ENCODE measurements around the gene TTLL11.

TTLL11 gene

DNA sequence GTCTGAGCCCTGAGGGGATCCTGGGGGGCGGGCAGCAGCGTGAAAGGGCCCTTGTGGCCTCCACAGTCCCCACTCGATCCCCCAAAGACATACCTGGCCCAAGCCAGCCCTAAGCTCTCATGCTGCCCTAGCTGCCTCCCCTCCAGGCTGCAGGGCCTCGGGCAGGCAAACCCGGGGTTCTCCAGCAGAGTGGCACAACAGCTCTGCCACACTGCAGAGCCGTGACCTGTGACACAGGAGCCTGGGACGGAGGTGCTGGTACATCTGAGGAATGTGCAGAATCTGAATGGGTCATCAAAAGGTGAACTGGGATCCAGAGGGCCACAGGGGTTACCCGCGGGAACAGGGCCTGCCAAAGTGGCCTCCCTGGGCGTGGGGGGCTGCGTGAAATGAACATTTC, 278.5 kb downstream of the TTLL11 start:
- no peak for DNase-seq
- H2BK120ac ChIP-seq (ENCODE audit: low read depth, low read length), result no peak overlapping the region
- H4K5ac ChIP-seq (ENCODE audit: low read length), result no peak overlapping the region

DNA sequence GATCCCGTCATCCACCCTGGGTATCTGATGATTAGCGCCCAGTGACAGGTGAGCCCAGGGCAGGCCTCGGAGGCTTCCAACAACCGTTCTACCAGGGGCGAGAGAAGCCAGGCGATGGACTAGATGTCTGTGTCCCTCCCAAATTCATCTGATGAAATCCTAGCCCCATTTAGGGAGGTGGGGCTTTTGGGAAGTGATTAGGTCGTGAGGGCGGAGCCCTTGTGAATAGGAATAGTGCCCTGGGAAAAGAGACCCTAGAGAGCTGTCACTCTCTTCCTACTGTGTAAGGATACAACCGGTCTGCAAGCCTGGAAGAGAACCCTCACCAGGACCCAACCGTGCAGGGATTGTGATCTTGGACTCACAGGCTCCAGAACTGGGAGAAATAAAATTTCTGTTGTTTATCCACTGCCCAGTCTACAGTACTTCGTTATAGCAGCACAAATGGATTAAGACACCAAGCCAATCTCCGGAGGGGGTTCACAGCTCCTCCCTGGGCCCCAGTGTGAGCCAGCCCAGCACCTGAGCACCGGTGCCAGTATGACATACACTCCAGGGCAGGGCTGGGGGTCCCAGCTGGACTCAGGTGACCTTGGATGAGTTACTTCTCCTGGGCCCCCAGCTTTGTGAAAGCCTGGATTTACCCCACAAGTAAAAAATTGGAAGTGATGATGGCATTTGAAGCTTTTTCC, 279.4 kb downstream of the TTLL11 start:
- H3K27me3 ChIP-seq (ENCODE audit: insufficient read depth, low read length, poor library complexity), result no peaks in the 10 kb centered on the region
- H2BK15ac ChIP-seq (replicated peaks; ENCODE audit: low read depth), result no peak overlapping the region
- no peak overlapping the region for H3K4ac ChIP-seq (ENCODE audit: low read depth, low read length)
- no peak overlapping the region for H3K9ac ChIP-seq (ENCODE audit: low read length)
- no peak overlapping the region for H3K4me3 ChIP-seq (ENCODE audit: low read length)
- H4K5ac ChIP-seq (ENCODE audit: low read length), result no peak overlapping the region
- H3K79me2 ChIP-seq (ENCODE audit: control insufficient read depth, insufficient read depth, low read length), result no peaks in the 10 kb centered on the region
- H4K8ac ChIP-seq (ENCODE audit: low read depth, low read length), result no peak overlapping the region
- peak; percentile 47 for DNase-seq
- H3K4me1 ChIP-seq (ENCODE audit: control insufficient read depth, low read depth, low read length), result peaks cover 4% of the 10 kb centered on the region
- no peak overlapping the region for H3K56ac ChIP-seq (ENCODE audit: low read length)
- no peak overlapping the region for H3K23ac ChIP-seq (ENCODE audit: low read length)
- H3K27ac ChIP-seq (ENCODE audit: low read depth, low read length), result no peak overlapping the region
- H3K79me1 ChIP-seq (ENCODE audit: low read length), result no peaks in the 10 kb centered on the region
- no peak overlapping the region for H2AK5ac ChIP-seq (ENCODE audit: low read length)
- H2BK5ac ChIP-seq (ENCODE audit: low read length), result no peak overlapping the region
- WGBS (ENCODE audit: extremely low coverage, insufficient coverage, low lambda C conversion rate), result no CpG with 5 or more reads among the region's 13 CpGs
- H3K36me3 ChIP-seq (ENCODE audit: control insufficient read depth, insufficient read depth, low read length), result no peaks in the 10 kb centered on the region
- H2BK120ac ChIP-seq (ENCODE audit: low read depth, low read length), result no peak overlapping the region
- no peak overlapping the region for H3K4me2 ChIP-seq (ENCODE audit: low read length)
- no peak overlapping the region for H3K18ac ChIP-seq (ENCODE audit: low read length)

More for the DNA sequence above, 278.5 kb downstream of the TTLL11 start:
- H3K18ac ChIP-seq (ENCODE audit: low read length), result no peak overlapping the region
- no peak overlapping the region for H3K56ac ChIP-seq (ENCODE audit: low read length)
- H3K79me2 ChIP-seq (ENCODE audit: control insufficient read depth, insufficient read depth, low read length), result no peaks in the 10 kb centered on the region
- no peak overlapping the region for H2BK5ac ChIP-seq (ENCODE audit: low read length)
- H3K9ac ChIP-seq (ENCODE audit: low read length), result no peak overlapping the region
- H3K79me1 ChIP-seq (ENCODE audit: low read length), result no peaks in the 10 kb centered on the region
- H3K36me3 ChIP-seq (ENCODE audit: control insufficient read depth, insufficient read depth, low read length), result no peaks in the 10 kb centered on the region
- no peak overlapping the region for H2BK15ac ChIP-seq (replicated peaks; ENCODE audit: low read depth)
- H4K8ac ChIP-seq (ENCODE audit: low read depth, low read length), result no peak overlapping the region
- no CpG with 5 or more reads among the region's 11 CpGs for WGBS (ENCODE audit: extremely low coverage, insufficient coverage, low lambda C conversion rate)
- H3K4me2 ChIP-seq (ENCODE audit: low read length), result no peak overlapping the region
- peaks cover 9% of the 10 kb centered on the region for H3K4me1 ChIP-seq (ENCODE audit: control insufficient read depth, low read depth, low read length)
- no peaks in the 10 kb centered on the region for H3K27me3 ChIP-seq (ENCODE audit: insufficient read depth, low read length, poor library complexity)
- H3K23ac ChIP-seq (ENCODE audit: low read length), result no peak overlapping the region
- no peak overlapping the region for H3K27ac ChIP-seq (ENCODE audit: low read depth, low read length)
- no peak overlapping the region for H3K4me3 ChIP-seq (ENCODE audit: low read length)
- H3K4ac ChIP-seq (ENCODE audit: low read depth, low read length), result no peak overlapping the region
- no peak overlapping the region for H2AK5ac ChIP-seq (ENCODE audit: low read length)

DNA sequence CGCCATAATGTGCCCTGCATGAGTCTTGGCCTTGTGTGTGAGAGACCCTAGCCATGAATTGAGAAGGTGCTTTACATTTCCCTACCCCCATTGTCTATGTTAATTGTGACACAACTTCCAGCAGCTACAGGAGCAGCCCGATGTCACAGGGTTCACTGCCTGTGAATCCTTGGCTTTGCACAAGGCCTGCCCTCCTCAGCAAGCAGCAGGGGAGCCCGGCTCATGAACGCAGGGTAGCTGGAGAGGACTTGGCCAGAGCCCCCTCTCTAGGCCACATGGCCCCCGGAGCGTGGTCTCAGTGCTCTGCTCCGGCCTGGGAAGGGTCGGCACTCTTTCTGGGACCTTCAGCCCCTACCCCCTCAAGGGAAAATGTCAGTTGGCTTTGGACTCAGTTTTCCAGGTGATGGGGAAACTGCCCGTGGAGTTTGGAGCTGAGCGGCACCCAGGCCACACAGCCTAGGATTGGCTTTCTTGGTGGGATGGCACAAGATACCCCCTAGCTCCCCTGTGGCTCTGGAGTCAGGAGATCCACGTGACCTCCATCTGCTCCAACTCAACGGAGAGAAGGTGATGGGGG, 280.9 kb downstream of the TTLL11 start:
- Histone ChIP-seq H3K27me3 (ENCODE audit: insufficient read depth, low read length, poor library complexity) (no peaks in the 10 kb centered on the region), H3K4me1 (ENCODE audit: control insufficient read depth, low read depth, low read length) (peaks cover 4% of the 10 kb centered on the region), H3K4ac (ENCODE audit: low read depth, low read length) (no peak overlapping the region), H3K4me2 (ENCODE audit: low read length) (no peak overlapping the region), H4K8ac (ENCODE audit: low read depth, low read length) (no peak overlapping the region), H2AK5ac (ENCODE audit: low read length) (no peak overlapping the region), H3K36me3 (ENCODE audit: control insufficient read depth, insufficient read depth, low read length) (no peaks in the 10 kb centered on the region), H3K4me3 (ENCODE audit: low read length) (no peak overlapping the region), H3K23ac (ENCODE audit: low read length) (no peak overlapping the region), H3K56ac (ENCODE audit: low read length) (no peak overlapping the region), H4K5ac (ENCODE audit: low read length) (no peak overlapping the region), H3K79me1 (ENCODE audit: low read length) (no peaks in the 10 kb centered on the region), H2BK15ac (replicated peaks; ENCODE audit: low read depth) (no peak overlapping the region), H3K79me2 (ENCODE audit: control insufficient read depth, insufficient read depth, low read length) (no peaks in the 10 kb centered on the region), H2BK120ac (ENCODE audit: low read depth, low read length) (no peak overlapping the region), H3K9ac (ENCODE audit: low read length) (no peak overlapping the region), H3K27ac (ENCODE audit: low read depth, low read length) (no peak overlapping the region), H2BK5ac (ENCODE audit: low read length) (no peak overlapping the region), H3K18ac (ENCODE audit: low read length) (no peak overlapping the region)
- DNase-seq, result no peak
- no CpG with 5 or more reads among the region's 12 CpGs for WGBS (ENCODE audit: extremely low coverage, insufficient coverage, low lambda C conversion rate)

DNA sequence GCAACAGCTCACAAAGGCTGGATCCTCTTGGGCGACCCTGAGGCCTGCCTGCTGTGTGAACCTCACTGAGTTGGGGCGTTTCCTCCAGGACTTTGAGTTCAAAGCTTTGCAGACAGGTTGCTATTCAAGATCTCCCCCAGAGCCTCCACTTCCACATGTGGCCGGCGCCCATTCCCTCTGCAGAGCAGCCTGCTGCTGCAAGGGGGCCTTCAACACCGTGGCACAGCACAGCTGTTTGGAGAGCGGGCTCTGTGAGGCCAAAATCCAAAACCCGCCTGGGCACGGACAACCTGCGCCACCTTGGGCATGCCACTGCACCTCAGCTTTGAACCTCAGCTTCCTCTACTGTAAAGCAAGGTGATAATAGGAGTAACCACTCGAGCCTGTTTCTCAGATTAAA, 281.4 kb downstream of the TTLL11 start:
- H3K27me3 ChIP-seq (ENCODE audit: insufficient read depth, low read length, poor library complexity), result no peaks in the 10 kb centered on the region
- no CpG with 5 or more reads among the region's 10 CpGs for WGBS (ENCODE audit: extremely low coverage, insufficient coverage, low lambda C conversion rate)
- H3K9ac ChIP-seq (ENCODE audit: low read length), result no peak overlapping the region
- H3K56ac ChIP-seq (ENCODE audit: low read length), result no peak overlapping the region
- H2BK15ac ChIP-seq (replicated peaks; ENCODE audit: low read depth), result no peak overlapping the region
- no peak overlapping the region for H3K23ac ChIP-seq (ENCODE audit: low read length)
- no peak overlapping the region for H4K5ac ChIP-seq (ENCODE audit: low read length)
- H3K4me3 ChIP-seq (ENCODE audit: low read length), result no peak overlapping the region
- no peak overlapping the region for H2AK5ac ChIP-seq (ENCODE audit: low read length)
- H3K36me3 ChIP-seq (ENCODE audit: control insufficient read depth, insufficient read depth, low read length), result no peaks in the 10 kb centered on the region
- no peaks in the 10 kb centered on the region for H3K79me1 ChIP-seq (ENCODE audit: low read length)
- H4K8ac ChIP-seq (ENCODE audit: low read depth, low read length), result no peak overlapping the region
- peaks cover under 1% of the 10 kb centered on the region for H3K4me1 ChIP-seq (ENCODE audit: control insufficient read depth, low read depth, low read length)
- no peaks in the 10 kb centered on the region for H3K79me2 ChIP-seq (ENCODE audit: control insufficient read depth, insufficient read depth, low read length)
- no peak overlapping the region for H3K4ac ChIP-seq (ENCODE audit: low read depth, low read length)
- H3K4me2 ChIP-seq (ENCODE audit: low read length), result no peak overlapping the region
- no peak overlapping the region for H3K27ac ChIP-seq (ENCODE audit: low read depth, low read length)
- no peak overlapping the region for H2BK5ac ChIP-seq (ENCODE audit: low read length)
- H2BK120ac ChIP-seq (ENCODE audit: low read depth, low read length), result no peak overlapping the region
- no peak overlapping the region for H3K18ac ChIP-seq (ENCODE audit: low read length)
- no peak for DNase-seq

DNA sequence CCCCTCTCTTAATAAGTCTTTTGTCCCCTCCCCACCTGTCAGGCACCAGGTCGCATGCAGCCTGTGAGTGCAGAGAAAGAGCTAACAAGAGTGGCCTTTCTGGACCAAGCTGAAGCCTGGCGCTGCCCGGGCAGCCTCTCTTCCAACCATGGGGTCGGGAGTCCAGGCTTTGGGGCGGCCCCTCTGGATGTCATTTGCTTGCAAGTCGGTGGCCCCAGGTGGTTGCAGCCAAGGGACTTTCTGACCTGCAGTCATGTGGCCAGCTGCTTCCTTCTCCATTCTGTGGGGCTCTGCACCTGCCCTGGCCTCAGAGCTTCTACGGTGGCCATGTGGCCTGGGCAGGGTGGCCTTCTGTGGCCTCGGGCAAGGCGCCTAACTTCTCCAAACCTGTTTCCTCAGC, 282.0 kb downstream of the TTLL11 start:
- Histone ChIP-seq H3K4me2 (ENCODE audit: low read length) (no peak overlapping the region), H3K27ac (ENCODE audit: low read depth, low read length) (no peak overlapping the region)
- no CpG with 5 or more reads among the region's 9 CpGs for WGBS (ENCODE audit: extremely low coverage, insufficient coverage, low lambda C conversion rate)

DNA sequence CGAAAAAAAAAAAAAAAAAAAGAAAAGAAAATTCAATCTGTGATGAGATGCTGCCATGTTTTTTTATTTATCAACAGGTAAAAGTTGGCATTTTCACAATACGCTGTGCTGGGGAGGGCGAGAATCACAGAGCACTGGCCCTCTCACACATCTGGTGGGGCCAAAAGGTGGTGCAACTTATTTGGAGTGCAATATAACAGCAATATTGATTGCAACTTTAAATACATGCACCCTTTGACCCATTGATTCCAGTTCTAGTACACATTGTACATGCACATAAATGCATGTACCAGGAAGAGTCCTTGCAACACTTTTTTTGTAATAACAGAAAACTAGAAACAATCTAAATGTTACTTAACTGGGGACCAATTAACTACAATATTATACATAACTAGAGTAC, 282.6 kb downstream of the TTLL11 start:
- no peak overlapping the region for H3K9ac ChIP-seq (ENCODE audit: low read length)
- H3K4ac ChIP-seq (ENCODE audit: low read depth, low read length), result no peak overlapping the region
- no peak for DNase-seq
- no peak overlapping the region for H4K5ac ChIP-seq (ENCODE audit: low read length)
- WGBS (ENCODE audit: extremely low coverage, insufficient coverage, low lambda C conversion rate), result no CpG with 5 or more reads among the region's 3 CpGs
- no peaks in the 10 kb centered on the region for H3K36me3 ChIP-seq (ENCODE audit: control insufficient read depth, insufficient read depth, low read length)
- H3K56ac ChIP-seq (ENCODE audit: low read length), result no peak overlapping the region
- H3K79me1 ChIP-seq (ENCODE audit: low read length), result no peaks in the 10 kb centered on the region
- no peak overlapping the region for H3K4me3 ChIP-seq (ENCODE audit: low read length)
- H3K79me2 ChIP-seq (ENCODE audit: control insufficient read depth, insufficient read depth, low read length), result no peaks in the 10 kb centered on the region
- H4K8ac ChIP-seq (ENCODE audit: low read depth, low read length), result no peak overlapping the region
- no peak overlapping the region for H2BK120ac ChIP-seq (ENCODE audit: low read depth, low read length)
- H2AK5ac ChIP-seq (ENCODE audit: low read length), result no peak overlapping the region
- H3K18ac ChIP-seq (ENCODE audit: low read length), result no peak overlapping the region
- no peak overlapping the region for H3K4me2 ChIP-seq (ENCODE audit: low read length)
- no peaks in the 10 kb centered on the region for H3K4me1 ChIP-seq (ENCODE audit: control insufficient read depth, low read depth, low read length)
- no peak overlapping the region for H3K23ac ChIP-seq (ENCODE audit: low read length)
- no peak overlapping the region for H3K27ac ChIP-seq (ENCODE audit: low read depth, low read length)
- no peak overlapping the region for H2BK15ac ChIP-seq (replicated peaks; ENCODE audit: low read depth)
- H2BK5ac ChIP-seq (ENCODE audit: low read length), result no peak overlapping the region
- no peaks in the 10 kb centered on the region for H3K27me3 ChIP-seq (ENCODE audit: insufficient read depth, low read length, poor library complexity)

More for the DNA sequence above, 282.0 kb downstream of the TTLL11 start:
- Histone ChIP-seq H2BK120ac (ENCODE audit: low read depth, low read length) (no peak overlapping the region), H3K36me3 (ENCODE audit: control insufficient read depth, insufficient read depth, low read length) (no peaks in the 10 kb centered on the region), H4K8ac (ENCODE audit: low read depth, low read length) (no peak overlapping the region), H3K9ac (ENCODE audit: low read length) (no peak overlapping the region), H3K4ac (ENCODE audit: low read depth, low read length) (no peak overlapping the region), H3K18ac (ENCODE audit: low read length) (no peak overlapping the region), H2BK5ac (ENCODE audit: low read length) (no peak overlapping the region), H3K79me1 (ENCODE audit: low read length) (no peaks in the 10 kb centered on the region), H3K79me2 (ENCODE audit: control insufficient read depth, insufficient read depth, low read length) (no peaks in the 10 kb centered on the region), H3K56ac (ENCODE audit: low read length) (no peak overlapping the region), H2BK15ac (replicated peaks; ENCODE audit: low read depth) (no peak overlapping the region), H3K27me3 (ENCODE audit: insufficient read depth, low read length, poor library complexity) (no peaks in the 10 kb centered on the region), H3K23ac (ENCODE audit: low read length) (no peak overlapping the region), H2AK5ac (ENCODE audit: low read length) (no peak overlapping the region), H4K5ac (ENCODE audit: low read length) (no peak overlapping the region), H3K4me3 (ENCODE audit: low read length) (no peak overlapping the region), H3K4me1 (ENCODE audit: control insufficient read depth, low read depth, low read length) (no peaks in the 10 kb centered on the region)
- DNase-seq, result no peak
